Prostate gland (tissue), 2 donors: ENCODE results near the gene GPR15LG.

Experiments used
- POLR2A ChIP-seq: fragments of 450-650 bp; IDR thresholded peaks from one replicate; pipeline ENCODE4 v1.6.1; 2016; ENCODE audit warnings: antibody characterized with exemption, mild to moderate bottlenecking
- TF ChIP-seq, protein P1 (sequence below), 4 experiments: fragments of 200-600 bp in 2 of 4; fragments of 450-650 bp in 2 of 4; sonication (generic) in 2 of 4; IDR thresholded peaks; 1 replicate in 3 of 4; 2 replicates in 1 of 4; pipeline ENCODE4 v1.5.1; 2016 to 2019; ENCODE audit warnings: antibody characterized with exemption in 4 of 4, mild to moderate bottlenecking in 2 of 4, moderate library complexity in 2 of 4

DNA sequence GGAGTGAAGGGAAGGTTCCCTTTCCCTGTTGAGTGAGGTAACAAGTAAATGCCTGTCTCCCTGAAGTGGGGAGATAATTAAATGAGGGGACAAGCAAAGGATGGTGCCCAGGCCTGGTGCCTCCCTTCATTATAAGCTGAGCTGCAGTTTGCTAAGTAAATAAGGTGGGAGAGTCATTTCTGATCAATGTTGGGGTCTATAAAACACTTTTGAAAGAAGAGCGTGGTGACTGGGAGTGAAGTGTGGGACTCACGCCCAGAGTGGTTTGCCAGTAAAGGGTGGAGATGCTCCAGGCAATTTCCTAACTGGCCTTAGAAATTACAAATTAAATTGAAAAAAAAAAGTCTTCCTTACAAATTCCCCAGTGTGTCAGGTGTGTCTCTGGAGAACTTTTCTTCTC, 9.6 kb upstream of the GPR15LG start:
- TF ChIP-seq, protein P1, sequence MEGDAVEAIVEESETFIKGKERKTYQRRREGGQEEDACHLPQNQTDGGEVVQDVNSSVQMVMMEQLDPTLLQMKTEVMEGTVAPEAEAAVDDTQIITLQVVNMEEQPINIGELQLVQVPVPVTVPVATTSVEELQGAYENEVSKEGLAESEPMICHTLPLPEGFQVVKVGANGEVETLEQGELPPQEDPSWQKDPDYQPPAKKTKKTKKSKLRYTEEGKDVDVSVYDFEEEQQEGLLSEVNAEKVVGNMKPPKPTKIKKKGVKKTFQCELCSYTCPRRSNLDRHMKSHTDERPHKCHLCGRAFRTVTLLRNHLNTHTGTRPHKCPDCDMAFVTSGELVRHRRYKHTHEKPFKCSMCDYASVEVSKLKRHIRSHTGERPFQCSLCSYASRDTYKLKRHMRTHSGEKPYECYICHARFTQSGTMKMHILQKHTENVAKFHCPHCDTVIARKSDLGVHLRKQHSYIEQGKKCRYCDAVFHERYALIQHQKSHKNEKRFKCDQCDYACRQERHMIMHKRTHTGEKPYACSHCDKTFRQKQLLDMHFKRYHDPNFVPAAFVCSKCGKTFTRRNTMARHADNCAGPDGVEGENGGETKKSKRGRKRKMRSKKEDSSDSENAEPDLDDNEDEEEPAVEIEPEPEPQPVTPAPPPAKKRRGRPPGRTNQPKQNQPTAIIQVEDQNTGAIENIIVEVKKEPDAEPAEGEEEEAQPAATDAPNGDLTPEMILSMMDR (IDR thresholded peaks at IDR 0.05) = no peak
- TF ChIP-seq POLR2A = no peak
